ENCODE results near the gene ZBTB8B.

ZBTB8B gene

DNA sequence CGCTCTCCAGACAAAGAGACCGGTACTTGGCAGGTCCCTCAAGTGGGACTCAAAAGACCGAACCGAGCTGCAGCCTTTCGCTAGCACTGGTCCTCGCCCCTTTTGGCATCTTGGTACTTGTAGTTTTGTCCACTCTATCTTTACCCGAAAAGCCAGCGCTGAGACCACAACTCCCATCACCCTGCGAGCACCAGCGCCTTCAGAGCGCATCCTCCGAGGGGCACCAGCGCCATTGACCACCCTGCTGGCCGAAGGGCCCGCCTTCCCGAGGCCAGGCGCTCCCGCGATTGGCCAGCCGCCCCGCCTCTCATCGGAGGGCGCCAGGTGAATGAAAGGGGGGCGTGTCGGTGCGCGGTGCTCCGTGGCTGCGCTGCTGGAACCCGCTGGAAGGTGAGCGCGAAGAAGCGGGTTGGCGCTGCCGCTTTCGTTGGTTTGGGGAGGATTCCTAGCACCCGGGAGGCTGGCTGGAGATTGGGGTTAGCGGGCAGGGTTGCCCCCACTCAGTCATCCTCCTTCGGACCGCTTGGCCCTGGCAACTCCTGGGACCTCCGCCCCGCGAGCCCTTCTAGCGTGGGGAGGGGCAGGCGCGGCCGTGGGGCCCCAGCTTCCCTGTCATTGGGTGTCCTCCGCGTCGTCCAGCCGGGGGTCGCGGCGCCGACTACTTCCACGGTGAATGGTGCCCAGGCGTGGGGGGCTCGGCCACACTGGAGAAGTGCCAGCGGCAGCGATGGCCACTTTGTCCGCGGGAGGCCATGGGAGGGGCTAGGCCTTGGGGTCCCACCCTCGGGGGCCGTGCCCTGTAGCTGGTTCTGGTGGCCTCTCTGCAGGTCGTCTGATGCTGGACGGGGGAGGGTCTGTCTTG, at the start of gene ZBTB8B:
Gene ZBTB8B, plus strand, starts transcription at position 357 of the 862 bp plus-strand sequence. CDS start 5,553 bp downstream, outside the sequence.
- H3K4me2 ChIP-seq (ENCODE audit: low read length) = no peak within 1 kb of the TSS

GRCh38 chr1:32421775-32422174, 43.1 kb upstream of the ZBTB8B start:
- no peaks in the 10 kb centered on the region for H4K20me1 ChIP-seq (ENCODE audit: insufficient read depth, low read length)
- H3K9me3 ChIP-seq (ENCODE audit: insufficient read depth, low read length) = no peaks in the 10 kb centered on the region
- no peaks in the 10 kb centered on the region for H3K79me2 ChIP-seq (ENCODE audit: low read length)
- H3K27ac ChIP-seq (ENCODE audit: low read length) = no peak overlapping the region
- no peak overlapping the region for H3K4me2 ChIP-seq (ENCODE audit: low read length)
- no peaks in the 10 kb centered on the region for H3K36me3 ChIP-seq (replicated peaks; ENCODE audit: low read depth, low read length)
- no peak overlapping the region for H2AFZ ChIP-seq (ENCODE audit: low read depth, low read length)
- no peak overlapping the region for H3K4me3 ChIP-seq (ENCODE audit: low read length)
- H3K27me3 ChIP-seq (ENCODE audit: low read depth, low read length) = no peaks in the 10 kb centered on the region
- H3K4me1 ChIP-seq (ENCODE audit: low read length) = no peaks in the 10 kb centered on the region
- TF ChIP-seq EZH2phosphoT487 (IDR thresholded peaks at IDR 0.05; ENCODE audit: low read depth) = no peak
- TF ChIP-seq, protein P1, sequence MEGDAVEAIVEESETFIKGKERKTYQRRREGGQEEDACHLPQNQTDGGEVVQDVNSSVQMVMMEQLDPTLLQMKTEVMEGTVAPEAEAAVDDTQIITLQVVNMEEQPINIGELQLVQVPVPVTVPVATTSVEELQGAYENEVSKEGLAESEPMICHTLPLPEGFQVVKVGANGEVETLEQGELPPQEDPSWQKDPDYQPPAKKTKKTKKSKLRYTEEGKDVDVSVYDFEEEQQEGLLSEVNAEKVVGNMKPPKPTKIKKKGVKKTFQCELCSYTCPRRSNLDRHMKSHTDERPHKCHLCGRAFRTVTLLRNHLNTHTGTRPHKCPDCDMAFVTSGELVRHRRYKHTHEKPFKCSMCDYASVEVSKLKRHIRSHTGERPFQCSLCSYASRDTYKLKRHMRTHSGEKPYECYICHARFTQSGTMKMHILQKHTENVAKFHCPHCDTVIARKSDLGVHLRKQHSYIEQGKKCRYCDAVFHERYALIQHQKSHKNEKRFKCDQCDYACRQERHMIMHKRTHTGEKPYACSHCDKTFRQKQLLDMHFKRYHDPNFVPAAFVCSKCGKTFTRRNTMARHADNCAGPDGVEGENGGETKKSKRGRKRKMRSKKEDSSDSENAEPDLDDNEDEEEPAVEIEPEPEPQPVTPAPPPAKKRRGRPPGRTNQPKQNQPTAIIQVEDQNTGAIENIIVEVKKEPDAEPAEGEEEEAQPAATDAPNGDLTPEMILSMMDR (IDR thresholded peaks at IDR 0.05; ENCODE audit: low read depth, low read length) = no peak
- H3K9ac ChIP-seq (ENCODE audit: low read length) = no peak overlapping the region

More for the DNA sequence above, at the start of gene ZBTB8B:
- Histone ChIP-seq H3K36me3 (replicated peaks; ENCODE audit: low read depth, low read length) (no peaks in the 10 kb centered on the region), H3K4me1 (ENCODE audit: low read length) (peaks cover 2% of the 10 kb centered on the region; the same call in 1 of the 2 replicates), H3K27me3 (ENCODE audit: low read depth, low read length) (no peaks in the 10 kb centered on the region), H4K20me1 (ENCODE audit: insufficient read depth, low read length) (no peaks in the 10 kb centered on the region), H2AFZ (ENCODE audit: low read depth, low read length) (no peak within 1 kb of the TSS), H3K27ac (ENCODE audit: low read length) (no peak within 1 kb of the TSS), H3K4me3 (ENCODE audit: low read length) (no peak within 1 kb of the TSS), H3K9me3 (ENCODE audit: insufficient read depth, low read length) (no peaks in the 10 kb centered on the region), H3K79me2 (ENCODE audit: low read length) (no peaks in the 10 kb centered on the region), H3K9ac (ENCODE audit: low read length) (no peak within 1 kb of the TSS)
- TF ChIP-seq, protein P1 (IDR thresholded peaks at IDR 0.05; ENCODE audit: low read depth, low read length) = no peak
- TF ChIP-seq EZH2phosphoT487 (IDR thresholded peaks at IDR 0.05; ENCODE audit: low read depth) = no peak

DNA sequence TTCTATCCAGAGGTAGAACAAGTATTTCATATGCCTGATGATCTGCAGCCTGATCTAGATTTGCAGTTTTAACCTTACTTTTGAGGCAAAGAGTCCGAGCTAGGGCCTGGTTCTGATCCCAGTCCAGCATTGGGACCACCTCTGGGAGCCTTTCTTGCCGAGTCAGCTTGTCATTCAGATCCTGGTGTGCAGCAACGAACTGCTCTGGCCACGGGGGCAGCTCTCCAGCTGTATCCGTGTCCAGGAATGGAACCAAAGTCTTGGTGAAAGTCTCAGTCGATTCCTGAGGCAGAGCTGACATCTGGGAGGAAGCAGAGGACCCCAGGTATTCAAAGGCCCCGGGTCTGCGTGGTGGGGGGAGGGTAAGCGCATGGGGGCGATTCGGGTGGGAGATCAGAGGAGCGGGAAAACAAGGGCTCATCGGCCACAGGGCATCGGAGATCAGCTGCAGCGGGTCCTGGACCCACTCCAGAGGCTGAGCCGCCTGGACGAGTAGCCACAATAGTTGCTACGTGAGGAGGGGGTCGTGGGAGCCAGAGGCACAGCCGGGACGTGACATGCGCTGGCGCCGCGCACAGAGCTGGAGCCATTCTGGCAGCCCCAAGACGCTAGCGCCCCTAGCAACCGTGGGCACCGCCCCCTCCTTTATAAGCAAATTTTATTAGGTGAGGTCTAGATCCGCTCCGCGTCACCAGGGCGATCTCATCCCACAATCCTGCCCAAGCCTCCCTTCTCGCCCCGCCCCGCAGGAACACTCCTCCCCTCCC, 38.2 kb upstream of the ZBTB8B start:
- Histone ChIP-seq H4K20me1 (ENCODE audit: insufficient read depth, low read length) (no peaks in the 10 kb centered on the region), H3K4me1 (ENCODE audit: low read length) (peaks cover 5% of the 10 kb centered on the region), H3K9me3 (ENCODE audit: insufficient read depth, low read length) (no peaks in the 10 kb centered on the region), H3K27me3 (ENCODE audit: low read depth, low read length) (no peaks in the 10 kb centered on the region), H3K36me3 (replicated peaks; ENCODE audit: low read depth, low read length) (no peaks in the 10 kb centered on the region), H3K4me3 (ENCODE audit: low read length) (no peak overlapping the region), H3K9ac (ENCODE audit: low read length) (no peak overlapping the region), H3K4me2 (ENCODE audit: low read length) (no peak overlapping the region), H2AFZ (ENCODE audit: low read depth, low read length) (no peak overlapping the region), H3K27ac (ENCODE audit: low read length) (no peak overlapping the region), H3K79me2 (ENCODE audit: low read length) (no peaks in the 10 kb centered on the region)
- TF ChIP-seq, protein P1 (IDR thresholded peaks at IDR 0.05; ENCODE audit: low read depth, low read length) = no peak
- no peak for TF ChIP-seq EZH2phosphoT487 (IDR thresholded peaks at IDR 0.05; ENCODE audit: low read depth)

All from OCI-LY3 (cell line).